Measurements from ENCODE around the gene BGN. TPM values are rescaled to one million over a fixed set of nuclear protein-coding genes. Genes with fewer than 3 reads are reported as not detected.
A peak's percentile ranks its signal among the peaks of the same experiment; 100 is the strongest.

BGN gene
- total RNA-seq, 1 experiment from 2014 or later: 0.83 TPM

GRCh38 chrX:153515435-153515834 is 20.7 kb downstream of the BGN start:
- no peak overlapping the region for H3K4me3 ChIP-seq (ENCODE audit: insufficient read depth, low read depth, low read length)
- H3K27me3 ChIP-seq (ENCODE audit: control insufficient read depth, insufficient read depth, low read length): peaks cover 27% of the 10 kb centered on the region
- no peaks in the 10 kb centered on the region for H3K36me3 ChIP-seq (replicated peaks; ENCODE audit: control insufficient read depth, insufficient read depth, low read length)
- DNase-seq: no peak

GRCh38 chrX:153516073-153516472 is 21.3 kb downstream of the BGN start:
- peaks cover 28% of the 10 kb centered on the region for H3K27me3 ChIP-seq (ENCODE audit: control insufficient read depth, insufficient read depth, low read length)
- H3K4me3 ChIP-seq (ENCODE audit: insufficient read depth, low read depth, low read length): no peak overlapping the region
- no peak for DNase-seq

GRCh38 chrX:153517423-153517822 is 22.6 kb downstream of the BGN start, which contains the start of gene ATP2B3:
ATP2B3 (plus strand) TSS chrX:153517642; CDS start chrX:153536248, 18,606 bp downstream.
- Histone ChIP-seq H3K4me3 (ENCODE audit: insufficient read depth, low read depth, low read length) (peak within 1 kb of the TSS; percentile 25; the same call in 1 of the 2 replicates), H3K36me3 (replicated peaks; ENCODE audit: control insufficient read depth, insufficient read depth, low read length) (no peaks in the 10 kb centered on the region), H3K27me3 (ENCODE audit: control insufficient read depth, insufficient read depth, low read length) (peaks cover 28% of the 10 kb centered on the region)
- peak; percentile 88 for DNase-seq

More at GRCh38 chrX:153516073-153516472, 21.3 kb downstream of the BGN start:
- no peaks in the 10 kb centered on the region for H3K36me3 ChIP-seq (replicated peaks; ENCODE audit: control insufficient read depth, insufficient read depth, low read length)

GRCh38 chrX:153517946-153518834 is 23.4 kb downstream of the BGN start:
- H3K4me3 ChIP-seq (ENCODE audit: insufficient read depth, low read depth, low read length): peak overlapping the region; percentile 25; the same call in 1 of the 2 replicates
- peak; percentile 86 for DNase-seq
- H3K27me3 ChIP-seq (ENCODE audit: control insufficient read depth, insufficient read depth, low read length): peaks cover 28% of the 10 kb centered on the region
- H3K36me3 ChIP-seq (replicated peaks; ENCODE audit: control insufficient read depth, insufficient read depth, low read length): no peaks in the 10 kb centered on the region

- Histone ChIP-seq H3K36me3 (replicated peaks; ENCODE audit: control insufficient read depth, insufficient read depth, low read length) (no peaks in the 10 kb centered on the region), H3K4me3 (ENCODE audit: insufficient read depth, low read depth, low read length) (no peak overlapping the region), H3K27me3 (ENCODE audit: control insufficient read depth, insufficient read depth, low read length) (peaks cover 28% of the 10 kb centered on the region)
- DNase-seq: no peak
Observed at GRCh38 chrX:153519569-153520286, 24.9 kb downstream of the BGN start.

GRCh38 chrX:153520287-153520917 is 25.6 kb downstream of the BGN start:
- H3K27me3 ChIP-seq (ENCODE audit: control insufficient read depth, insufficient read depth, low read length): peaks cover 28% of the 10 kb centered on the region
- no peak overlapping the region for H3K4me3 ChIP-seq (ENCODE audit: insufficient read depth, low read depth, low read length)
- no peak for DNase-seq

GRCh38 chrX:153521034-153521433 is 26.3 kb downstream of the BGN start:
- H3K36me3 ChIP-seq (replicated peaks; ENCODE audit: control insufficient read depth, insufficient read depth, low read length): no peaks in the 10 kb centered on the region
- no peak overlapping the region for H3K4me3 ChIP-seq (ENCODE audit: insufficient read depth, low read depth, low read length)
- DNase-seq: no peak
- H3K27me3 ChIP-seq (ENCODE audit: control insufficient read depth, insufficient read depth, low read length): peaks cover 28% of the 10 kb centered on the region

More at GRCh38 chrX:153520287-153520917, 25.6 kb downstream of the BGN start:
- H3K36me3 ChIP-seq (replicated peaks; ENCODE audit: control insufficient read depth, insufficient read depth, low read length): no peaks in the 10 kb centered on the region

- peaks cover 16% of the 10 kb centered on the region for H3K27me3 ChIP-seq (ENCODE audit: control insufficient read depth, insufficient read depth, low read length)
- no peaks in the 10 kb centered on the region for H3K36me3 ChIP-seq (replicated peaks; ENCODE audit: control insufficient read depth, insufficient read depth, low read length)
- H3K4me3 ChIP-seq (ENCODE audit: insufficient read depth, low read depth, low read length): no peak overlapping the region
- peak; percentile 80 for DNase-seq
Observed at GRCh38 chrX:153522259-153522658, 27.5 kb downstream of the BGN start.

- no peak overlapping the region for H3K4me3 ChIP-seq (ENCODE audit: insufficient read depth, low read depth, low read length)
- no peaks in the 10 kb centered on the region for H3K36me3 ChIP-seq (replicated peaks; ENCODE audit: control insufficient read depth, insufficient read depth, low read length)
- DNase-seq: no peak
- peaks cover 11% of the 10 kb centered on the region for H3K27me3 ChIP-seq (ENCODE audit: control insufficient read depth, insufficient read depth, low read length)
Observed at GRCh38 chrX:153523269-153523668, 28.5 kb downstream of the BGN start.

- no peaks in the 10 kb centered on the region for H3K36me3 ChIP-seq (replicated peaks; ENCODE audit: control insufficient read depth, insufficient read depth, low read length)
- H3K27me3 ChIP-seq (ENCODE audit: control insufficient read depth, insufficient read depth, low read length): peaks cover 1% of the 10 kb centered on the region; the same call in 1 of the 2 replicates
- H3K4me3 ChIP-seq (ENCODE audit: insufficient read depth, low read depth, low read length): no peak overlapping the region
- DNase-seq: no peak
Observed at GRCh38 chrX:153524234-153524633, 29.5 kb downstream of the BGN start.

GRCh38 chrX:153525451-153525850 is 30.7 kb downstream of the BGN start:
- no peaks in the 10 kb centered on the region for H3K36me3 ChIP-seq (replicated peaks; ENCODE audit: control insufficient read depth, insufficient read depth, low read length)
- peaks cover under 1% of the 10 kb centered on the region; the same call in 1 of the 2 replicates for H3K27me3 ChIP-seq (ENCODE audit: control insufficient read depth, insufficient read depth, low read length)
- DNase-seq: no peak
- no peak overlapping the region for H3K4me3 ChIP-seq (ENCODE audit: insufficient read depth, low read depth, low read length)

GRCh38 chrX:153526042-153526441 is 31.3 kb downstream of the BGN start:
- Histone ChIP-seq H3K36me3 (replicated peaks; ENCODE audit: control insufficient read depth, insufficient read depth, low read length) (no peaks in the 10 kb centered on the region), H3K27me3 (ENCODE audit: control insufficient read depth, insufficient read depth, low read length) (no peaks in the 10 kb centered on the region), H3K4me3 (ENCODE audit: insufficient read depth, low read depth, low read length) (no peak overlapping the region)
- DNase-seq: no peak

- H3K4me3 ChIP-seq (ENCODE audit: insufficient read depth, low read depth, low read length): no peak overlapping the region
- H3K36me3 ChIP-seq (replicated peaks; ENCODE audit: control insufficient read depth, insufficient read depth, low read length): no peaks in the 10 kb centered on the region
- DNase-seq: no peak
- H3K27me3 ChIP-seq (ENCODE audit: control insufficient read depth, insufficient read depth, low read length): no peaks in the 10 kb centered on the region
Observed at GRCh38 chrX:153526801-153527200, 32.0 kb downstream of the BGN start.

- no peak for DNase-seq
- Histone ChIP-seq H3K4me3 (ENCODE audit: insufficient read depth, low read depth, low read length) (no peak overlapping the region), H3K36me3 (replicated peaks; ENCODE audit: control insufficient read depth, insufficient read depth, low read length) (no peaks in the 10 kb centered on the region), H3K27me3 (ENCODE audit: control insufficient read depth, insufficient read depth, low read length) (no peaks in the 10 kb centered on the region)
Observed at GRCh38 chrX:153527208-153527607, 32.4 kb downstream of the BGN start.

All from H7 (cell line).